Calu3 (cell line): ENCODE data around the gene CRTC1. TPM values are rescaled to one million over a fixed set of nuclear protein-coding genes. Genes with fewer than 3 reads are reported as not detected.

Experiments
- BruUV-seq: library from RNA; stranded (reverse); fragments of 400-500 nt; replicated peaks from 2 replicates; lab custom pipeline; 2021; lab: Mats Ljungman, UMichigan
- CTCF ChIA-PET: fragments of 300-600 bp; sonication (Branson Sonifier 250); formaldehyde crosslinking; loops from one replicate; lab custom pipeline; 2022; ENCODE audit warnings: antibody characterized with exemption; lab: Charles Lee
- DNase-seq: peaks from one replicate; pipeline ENCODE4 v3.0.0; 2022
- H3K27ac Mint-ChIP-seq: one replicate; pipeline ENCODE4 v1.8.0; 2022; ENCODE audit warnings: mixed read lengths; ENCODE audit not compliant: unreplicated experiment
- H3K27me3 Mint-ChIP-seq: one replicate; pipeline ENCODE4 v1.8.0; 2022; ENCODE audit warnings: mixed read lengths; ENCODE audit not compliant: unreplicated experiment
- H3K36me3 Mint-ChIP-seq: one replicate; pipeline ENCODE4 v1.8.0; 2022; ENCODE audit warnings: mild to moderate bottlenecking, moderate library complexity, mixed read lengths; ENCODE audit not compliant: insufficient read depth, unreplicated experiment
- H3K4me1 Mint-ChIP-seq: one replicate; pipeline ENCODE4 v1.8.0; 2022; ENCODE audit warnings: mild to moderate bottlenecking, low read depth, mixed read lengths; ENCODE audit not compliant: unreplicated experiment
- H3K4me3 Mint-ChIP-seq: one replicate; pipeline ENCODE4 v1.8.0; 2022; ENCODE audit warnings: mild to moderate bottlenecking, low read depth, moderate library complexity, mixed read lengths; ENCODE audit not compliant: unreplicated experiment
- H3K9me3 Mint-ChIP-seq: one replicate; pipeline ENCODE4 v1.8.0; 2022; ENCODE audit warnings: low read depth, mixed read lengths; ENCODE audit not compliant: unreplicated experiment
- CTCF ChIP-seq: fragments of 200-600 bp; IDR thresholded peaks from one replicate; pipeline ENCODE4 v1.8.0; 2022; ENCODE audit warnings: antibody characterized with exemption; ENCODE audit not compliant: unreplicated experiment
- intact Hi-C: fragments of 100-400 bp; cut with micrococcal nuclease; formaldehyde crosslinking; loops from one replicate; pipeline ENCODE4 v1.10.0; 2022; ENCODE audit not compliant: unreplicated experiment
- total RNA-seq: library from RNA; stranded (reverse); gene quantifications from 2 replicates; pipeline ENCODE4 v1.2.3, GENCODE V29; 2022

CRTC1 gene
- total RNA-seq, 1 experiment from 2014 or later, result 8.5 TPM

GRCh38 chr19:18763674-18764590, 80.5 kb downstream of the CRTC1 start:
- Mint-ChIP-seq H3K27me3 (no peaks in the 10 kb centered on the region), H3K9me3 (no peaks in the 10 kb centered on the region), H3K27ac (no peak overlapping the region), H3K4me1 (no peaks in the 10 kb centered on the region), H3K36me3 (no peaks in the 10 kb centered on the region), H3K4me3 (no peak overlapping the region)
- BruUV-seq, result no TSS peak
- DNase-seq, result no peak
- CTCF ChIA-PET, result no interaction called here
- intact Hi-C loops, result no loop called here
- no peak for TF ChIP-seq CTCF

- TF ChIP-seq CTCF, result no peak
- no peak for DNase-seq
- Mint-ChIP-seq H3K27me3 (no peaks in the 10 kb centered on the region), H3K4me1 (no peaks in the 10 kb centered on the region), H3K4me3 (no peak overlapping the region), H3K27ac (no peak overlapping the region), H3K9me3 (no peaks in the 10 kb centered on the region), H3K36me3 (no peaks in the 10 kb centered on the region)
- CTCF ChIA-PET, result no interaction called here
- no TSS peak for BruUV-seq
- intact Hi-C loops, result no loop called here
These were observed 81.1 kb downstream of the CRTC1 start for GRCh38 chr19:18764591-18765051.

GRCh38 chr19:18765224-18765623, 81.7 kb downstream of the CRTC1 start:
- BruUV-seq, result no TSS peak
- no peak for DNase-seq
- Mint-ChIP-seq H3K9me3 (no peaks in the 10 kb centered on the region), H3K36me3 (no peaks in the 10 kb centered on the region), H3K27me3 (no peaks in the 10 kb centered on the region), H3K4me3 (no peak overlapping the region), H3K4me1 (no peaks in the 10 kb centered on the region), H3K27ac (no peak overlapping the region)
- intact Hi-C loops, result no loop called here
- no peak for TF ChIP-seq CTCF
- CTCF ChIA-PET, result no interaction called here

GRCh38 chr19:18768046-18768771, 84.7 kb downstream of the CRTC1 start:
- Mint-ChIP-seq H3K9me3 (no peaks in the 10 kb centered on the region), H3K4me3 (no peak overlapping the region), H3K36me3 (no peaks in the 10 kb centered on the region), H3K27me3 (no peaks in the 10 kb centered on the region), H3K27ac (no peak overlapping the region), H3K4me1 (no peaks in the 10 kb centered on the region)
- no TSS peak for BruUV-seq
- CTCF ChIA-PET, result interaction anchor here (0.5 kb wide), 1 partner anchor 34 kb away, joined by 8 read pairs; no protein-coding TSS in a partner anchor
- no peak for TF ChIP-seq CTCF
- intact Hi-C loops, result no loop called here
- DNase-seq, result no peak
